GM19324 (cell line): ENCODE data around the gene LKAAEAR1.
A peak's percentile ranks its signal among the peaks of the same experiment; 100 is the strongest.

Experiments used
- ATAC-seq: cut with Tn5 transposase; IDR thresholded peaks from one replicate; pipeline ENCODE4 v1.9.1; 2021; ENCODE audit warnings: mild to moderate bottlenecking, moderate library complexity; ENCODE audit not compliant: unreplicated experiment, low FRiP score

The LKAAEAR1 gene

GRCh38 chr20:64069209-64069613 is 15.0 kb downstream of the LKAAEAR1 start:
- no peak for ATAC-seq

- ATAC-seq: no peak
These were observed 15.6 kb downstream of the LKAAEAR1 start for GRCh38 chr20:64068386-64069208.

GRCh38 chr20:64067733-64068307 is 16.4 kb downstream of the LKAAEAR1 start:
- no peak for ATAC-seq

GRCh38 chr20:64067005-64067632 is 17.1 kb downstream of the LKAAEAR1 start:
- no peak for ATAC-seq

- ATAC-seq: no peak
These were observed 18.2 kb downstream of the LKAAEAR1 start for GRCh38 chr20:64065974-64066343.

GRCh38 chr20:64065062-64065973 is 18.9 kb downstream of the LKAAEAR1 start:
- ATAC-seq: no peak

GRCh38 chr20:64064145-64064698 is 20.0 kb downstream of the LKAAEAR1 start:
- no peak for ATAC-seq

- ATAC-seq: no peak
These were observed 20.6 kb downstream of the LKAAEAR1 start for GRCh38 chr20:64063389-64064144.

GRCh38 chr20:64062596-64063388 is 21.4 kb downstream of the LKAAEAR1 start, which contains the start of gene TCEA2:
Gene TCEA2 (plus strand): TSS chr20:64063198. CDS start chr20:64063313, 115 bp downstream.
- peak; percentile 76 for ATAC-seq

GRCh38 chr20:64062276-64062595 is 22.0 kb downstream of the LKAAEAR1 start:
- no peak for ATAC-seq

GRCh38 chr20:64058536-64058935 is 25.7 kb downstream of the LKAAEAR1 start:
- no peak for ATAC-seq

- no peak for ATAC-seq
These were observed 26.3 kb downstream of the LKAAEAR1 start for GRCh38 chr20:64057628-64058498.

GRCh38 chr20:64056889-64057627 is 27.1 kb downstream of the LKAAEAR1 start:
- ATAC-seq: no peak

GRCh38 chr20:64056639-64056888 is 27.6 kb downstream of the LKAAEAR1 start:
- ATAC-seq: no peak

- no peak for ATAC-seq
These were observed 28.1 kb downstream of the LKAAEAR1 start for GRCh38 chr20:64055893-64056638.

- ATAC-seq: no peak
These were observed 28.8 kb downstream of the LKAAEAR1 start for GRCh38 chr20:64055396-64055892.
